ENCODE results near the gene PLXDC2. TPM values are rescaled to one million over a fixed set of nuclear protein-coding genes. Genes with fewer than 3 reads are reported as not detected.

Gene PLXDC2
- total and polyA plus RNA-seq, 4 donors: 11.8 to 99.6 (median 40.8) TPM

- H3K4me3 ChIP-seq: no peak overlapping the region
- ATAC-seq (ENCODE audit: insufficient read depth, low FRiP score) (no peak), DNase-seq (peak in 1 of 3 donors; percentile 32)
- no peak for TF ChIP-seq CTCF (IDR thresholded peaks at IDR 0.05; ENCODE audit: control extremely low read depth, extremely low read depth)
- H3K27me3 ChIP-seq (ENCODE audit: control insufficient read depth in 3 of 3, insufficient read depth in 3 of 3, low read length in 2 of 3): no peaks in the 10 kb centered on the region
- no peak overlapping the region for H3K9ac ChIP-seq (ENCODE audit: insufficient read depth in 1 of 2, low read length in 2 of 2)
- peaks cover 0 to 10% (median 0%) of the 10 kb centered on the region in 5 donors for H3K4me1 ChIP-seq (ENCODE audit: control insufficient read depth in 5 of 5, insufficient read depth in 5 of 5, low read length in 5 of 5)
- H3K36me3 ChIP-seq (ENCODE audit: control insufficient read depth in 4 of 4, insufficient read depth in 4 of 4, low read length in 4 of 4): no peaks in the 10 kb centered on the region
- 72 to 91% methylated on average over 3 of the region's 3 CpGs for WGBS, 2 donors
- H3K27ac ChIP-seq (ENCODE audit: low read depth in 1 of 2, low read length in 1 of 2): no peak overlapping the region
- H3K9me3 ChIP-seq (ENCODE audit: control insufficient read depth in 4 of 4, insufficient read depth in 3 of 4, low read length in 3 of 4): peaks cover 0 to 6% (median 0%) of the 10 kb centered on the region in 4 donors
Measured at GRCh38 chr10:20314431-20314830, 498.2 kb downstream of the PLXDC2 start.

- H3K36me3 ChIP-seq (ENCODE audit: control insufficient read depth in 4 of 4, insufficient read depth in 4 of 4, low read length in 4 of 4): no peaks in the 10 kb centered on the region
- ATAC-seq (ENCODE audit: insufficient read depth, low FRiP score) (no peak), DNase-seq (no peak)
- WGBS, 2 donors: 81 to 90% methylated on average over 3 of the region's 3 CpGs
- H3K4me1 ChIP-seq (ENCODE audit: control insufficient read depth in 5 of 5, insufficient read depth in 5 of 5, low read length in 5 of 5): no peaks in the 10 kb centered on the region
- H3K27ac ChIP-seq (ENCODE audit: low read depth in 1 of 2, low read length in 1 of 2): no peak overlapping the region
- H3K27me3 ChIP-seq (ENCODE audit: control insufficient read depth in 3 of 3, insufficient read depth in 3 of 3, low read length in 2 of 3): no peaks in the 10 kb centered on the region
- H3K9ac ChIP-seq (ENCODE audit: insufficient read depth in 1 of 2, low read length in 2 of 2): no peak overlapping the region
- no peak overlapping the region for H3K4me3 ChIP-seq
- peaks cover 0 to 2% (median 0%) of the 10 kb centered on the region in 4 donors for H3K9me3 ChIP-seq (ENCODE audit: control insufficient read depth in 4 of 4, insufficient read depth in 3 of 4, low read length in 3 of 4)
- no peak for TF ChIP-seq CTCF (IDR thresholded peaks at IDR 0.05; ENCODE audit: control extremely low read depth, extremely low read depth)
Measured at GRCh38 chr10:20327954-20328353, 511.7 kb downstream of the PLXDC2 start.

GRCh38 chr10:20330246-20330645, 514.0 kb downstream of the PLXDC2 start:
- H3K9me3 ChIP-seq (ENCODE audit: control insufficient read depth in 4 of 4, insufficient read depth in 3 of 4, low read length in 3 of 4): peaks cover 0 to 3% (median 1%) of the 10 kb centered on the region in 4 donors
- ATAC-seq (ENCODE audit: insufficient read depth, low FRiP score): no peak
- H3K9ac ChIP-seq (ENCODE audit: insufficient read depth in 1 of 2, low read length in 2 of 2): no peak overlapping the region
- no peak for DNase-seq
- H3K4me3 ChIP-seq: no peak overlapping the region
- H3K4me1 ChIP-seq (ENCODE audit: control insufficient read depth in 5 of 5, insufficient read depth in 5 of 5, low read length in 5 of 5): no peaks in the 10 kb centered on the region
- TF ChIP-seq CTCF (IDR thresholded peaks at IDR 0.05; ENCODE audit: control extremely low read depth, extremely low read depth): no peak
- 96 to 100% methylated on average over 1 of the region's 1 CpG for WGBS, 2 donors
- no peaks in the 10 kb centered on the region for H3K27me3 ChIP-seq (ENCODE audit: control insufficient read depth in 3 of 3, insufficient read depth in 3 of 3, low read length in 2 of 3)
- no peak overlapping the region for H3K27ac ChIP-seq (ENCODE audit: low read depth in 1 of 2, low read length in 1 of 2)
- H3K36me3 ChIP-seq (ENCODE audit: control insufficient read depth in 4 of 4, insufficient read depth in 4 of 4, low read length in 4 of 4): no peaks in the 10 kb centered on the region

GRCh38 chr10:20334559-20334958, 518.3 kb downstream of the PLXDC2 start:
- peaks cover 0 to 3% (median 0%) of the 10 kb centered on the region in 4 donors for H3K9me3 ChIP-seq (ENCODE audit: control insufficient read depth in 4 of 4, insufficient read depth in 3 of 4, low read length in 3 of 4)
- DNase-seq (no peak), ATAC-seq (ENCODE audit: insufficient read depth, low FRiP score) (no peak)
- H3K9ac ChIP-seq (ENCODE audit: insufficient read depth in 1 of 2, low read length in 2 of 2): no peak overlapping the region
- TF ChIP-seq CTCF (IDR thresholded peaks at IDR 0.05; ENCODE audit: control extremely low read depth, extremely low read depth): no peak
- no peaks in the 10 kb centered on the region for H3K27me3 ChIP-seq (ENCODE audit: control insufficient read depth in 3 of 3, insufficient read depth in 3 of 3, low read length in 2 of 3)
- H3K4me3 ChIP-seq: no peak overlapping the region
- H3K27ac ChIP-seq (ENCODE audit: low read depth in 1 of 2, low read length in 1 of 2): no peak overlapping the region
- H3K4me1 ChIP-seq (ENCODE audit: control insufficient read depth in 5 of 5, insufficient read depth in 5 of 5, low read length in 5 of 5): no peaks in the 10 kb centered on the region
- 60 to 64% methylated on average over 3 of the region's 3 CpGs for WGBS, 2 donors
- H3K36me3 ChIP-seq (ENCODE audit: control insufficient read depth in 4 of 4, insufficient read depth in 4 of 4, low read length in 4 of 4): no peaks in the 10 kb centered on the region

Data from lung (tissue), 12 donors.